ENCODE measurements around the gene WBP4. TPM values are rescaled to one million over a fixed set of nuclear protein-coding genes. Genes with fewer than 3 reads are reported as not detected.
A peak's percentile ranks its signal among the peaks of the same experiment; 100 is the strongest.

The WBP4 gene
- 5.6 TPM for total RNA-seq
- polyA plus RNA-seq = 1 to 10 TPM; 3.0 to 3.8 (median 3.4) TPM

- Histone ChIP-seq H3K9me3 (ENCODE audit: control insufficient read depth in 2 of 2, low read length in 2 of 2) (no peaks in the 10 kb centered on the region), H3K4me3 (ENCODE audit: low read depth, low read length) (peak within 1 kb of the TSS; percentile 89), H3K4me1 (ENCODE audit: control insufficient read depth, insufficient read depth, low read length, poor library complexity, severe bottlenecking) (peaks cover 22% of the 10 kb centered on the region), H3K36me3 (ENCODE audit: control insufficient read depth, insufficient read depth, low read length) (peaks cover 14% of the 10 kb centered on the region), H3K27ac (ENCODE audit: insufficient read depth, low read length, poor library complexity, severe bottlenecking) (peak within 1 kb of the TSS; percentile 77), H3K27me3 (ENCODE audit: control insufficient read depth, insufficient read depth, low read length) (no peaks in the 10 kb centered on the region)
- H3K27me3 Mint-ChIP-seq = peaks cover 20% of the 10 kb centered on the region
- peaks cover 14% of the 10 kb centered on the region for H3K36me3 Mint-ChIP-seq
- peaks cover 46 to 92% (median 54%) of the 10 kb centered on the region in 4 donors for H3K4me1 Mint-ChIP-seq
- H3K4me3 Mint-ChIP-seq = peak within 1 kb of the TSS; percentile 99
- DNase-seq (peak; percentile 72 to 92 (median 88)), ATAC-seq (ENCODE audit: low read depth in 2 of 2) (peak; percentile 56 to 63)
- peak within 1 kb of the TSS; percentile 99 to 100 (median 99) for H3K27ac Mint-ChIP-seq
- H3K9me3 Mint-ChIP-seq = peaks cover 0 to 3% (median 0%) of the 10 kb centered on the region in 7 donors
Measured at GRCh38 chr13:41061075-41061913, at the start of gene WBP4. WBP4 (plus strand) TSS chr13:41061509; CDS start chr13:41061674, 165 bp downstream.

GRCh38 chr13:41012536-41012935 is 48.8 kb upstream of the WBP4 start:
- Histone ChIP-seq H3K9me3 (ENCODE audit: control insufficient read depth in 2 of 2, low read length in 2 of 2) (no peaks in the 10 kb centered on the region), H3K36me3 (ENCODE audit: control insufficient read depth, insufficient read depth, low read length) (peaks cover 17% of the 10 kb centered on the region), H3K27me3 (ENCODE audit: control insufficient read depth, insufficient read depth, low read length) (no peaks in the 10 kb centered on the region), H3K27ac (ENCODE audit: insufficient read depth, low read length, poor library complexity, severe bottlenecking) (peak overlapping the region; percentile 33), H3K4me3 (ENCODE audit: low read depth, low read length) (peak overlapping the region; percentile 73), H3K4me1 (ENCODE audit: control insufficient read depth, insufficient read depth, low read length, poor library complexity, severe bottlenecking) (peaks cover 82% of the 10 kb centered on the region)
- H3K27ac Mint-ChIP-seq = peak overlapping the region in 2 of 3 donors; percentile 79 to 82
- peak overlapping the region; percentile 27 to 65 (median 50) for H3K4me3 Mint-ChIP-seq
- no peak for ATAC-seq (ENCODE audit: low read depth in 2 of 2)
- peaks cover 37 to 71% (median 64%) of the 10 kb centered on the region in 4 donors for H3K4me1 Mint-ChIP-seq
- H3K9me3 Mint-ChIP-seq = no peaks in the 10 kb centered on the region
- no peak for DNase-seq
- H3K27me3 Mint-ChIP-seq = peaks cover 4% of the 10 kb centered on the region
- peaks cover 20% of the 10 kb centered on the region for H3K36me3 Mint-ChIP-seq

GRCh38 chr13:41013835-41014234 is 47.5 kb upstream of the WBP4 start:
- peaks cover 17% of the 10 kb centered on the region for H3K36me3 ChIP-seq (ENCODE audit: control insufficient read depth, insufficient read depth, low read length)
- Mint-ChIP-seq H3K4me3 (peak overlapping the region; percentile 85 to 100 (median 92)), H3K36me3 (peaks cover 16% of the 10 kb centered on the region), H3K4me1 (peaks cover 26 to 58% (median 52%) of the 10 kb centered on the region in 4 donors), H3K27ac (peak overlapping the region; percentile 94 to 99 (median 97)), H3K27me3 (peaks cover 4% of the 10 kb centered on the region), H3K9me3 (no peaks in the 10 kb centered on the region)
- DNase-seq (no peak), ATAC-seq (ENCODE audit: low read depth in 2 of 2) (no peak)
- peaks cover 69% of the 10 kb centered on the region for H3K4me1 ChIP-seq (ENCODE audit: control insufficient read depth, insufficient read depth, low read length, poor library complexity, severe bottlenecking)
- no peaks in the 10 kb centered on the region for H3K9me3 ChIP-seq (ENCODE audit: control insufficient read depth in 2 of 2, low read length in 2 of 2)
- H3K4me3 ChIP-seq (ENCODE audit: low read depth, low read length) = peak overlapping the region; percentile 80
- H3K27me3 ChIP-seq (ENCODE audit: control insufficient read depth, insufficient read depth, low read length) = no peaks in the 10 kb centered on the region
- peak overlapping the region; percentile 90 for H3K27ac ChIP-seq (ENCODE audit: insufficient read depth, low read length, poor library complexity, severe bottlenecking)

- Mint-ChIP-seq H3K4me1 (peaks cover 28 to 58% (median 48%) of the 10 kb centered on the region in 4 donors), H3K36me3 (peaks cover 14% of the 10 kb centered on the region), H3K27me3 (peaks cover 4% of the 10 kb centered on the region), H3K27ac (peak overlapping the region; percentile 89 to 97 (median 95)), H3K9me3 (no peaks in the 10 kb centered on the region), H3K4me3 (peak overlapping the region; percentile 85 to 100 (median 92))
- DNase-seq (no peak), ATAC-seq (ENCODE audit: low read depth in 2 of 2) (no peak)
- Histone ChIP-seq H3K4me1 (ENCODE audit: control insufficient read depth, insufficient read depth, low read length, poor library complexity, severe bottlenecking) (peaks cover 61% of the 10 kb centered on the region), H3K36me3 (ENCODE audit: control insufficient read depth, insufficient read depth, low read length) (peaks cover 17% of the 10 kb centered on the region), H3K9me3 (ENCODE audit: control insufficient read depth in 2 of 2, low read length in 2 of 2) (no peaks in the 10 kb centered on the region), H3K27me3 (ENCODE audit: control insufficient read depth, insufficient read depth, low read length) (no peaks in the 10 kb centered on the region), H3K4me3 (ENCODE audit: low read depth, low read length) (peak overlapping the region; percentile 80), H3K27ac (ENCODE audit: insufficient read depth, low read length, poor library complexity, severe bottlenecking) (peak overlapping the region; percentile 90)
Measured at GRCh38 chr13:41015920-41016319, 45.4 kb upstream of the WBP4 start.

- peak; percentile 15 to 65 (median 34) for DNase-seq
- H3K4me3 Mint-ChIP-seq = peak overlapping the region; percentile 85 to 100 (median 95)
Measured at GRCh38 chr13:41017159-41017558, 44.1 kb upstream of the WBP4 start.

DNA sequence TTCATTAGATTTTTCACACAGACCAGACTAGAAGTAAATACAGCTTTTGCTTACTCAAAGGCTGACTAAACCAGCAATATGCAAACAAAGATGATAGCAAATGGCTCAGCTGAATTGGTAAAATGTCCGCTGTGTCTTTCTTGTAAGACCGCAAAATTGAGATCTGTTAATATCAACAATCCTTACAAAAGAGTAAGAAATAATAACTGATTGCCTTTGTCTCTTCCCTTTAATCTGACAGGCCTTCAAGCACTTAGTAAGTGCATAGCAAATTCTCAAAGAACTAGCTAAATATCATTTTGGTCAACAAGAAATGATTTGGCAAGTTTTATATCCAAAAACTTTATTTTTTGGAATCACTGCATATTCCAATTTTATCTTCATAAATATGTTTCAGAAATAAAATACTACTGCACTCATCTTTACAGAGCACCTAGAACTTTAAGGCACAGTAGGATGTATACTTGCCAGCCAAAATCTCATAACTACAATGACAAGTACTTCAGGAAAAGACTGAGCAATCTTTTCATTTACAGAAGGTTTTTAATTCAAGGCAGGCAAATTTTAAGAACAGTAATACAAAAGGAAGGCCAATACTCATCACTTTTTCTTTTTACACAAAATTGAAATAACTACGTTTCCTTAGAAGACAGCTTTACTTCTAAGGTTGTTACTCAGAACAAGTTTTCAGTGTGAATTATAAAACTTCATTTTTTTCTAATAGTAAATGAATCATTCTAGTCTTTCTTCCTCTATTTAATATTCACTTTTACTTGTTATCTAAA is 43.3 kb upstream of the WBP4 start:
- peaks cover 26 to 50% (median 42%) of the 10 kb centered on the region in 4 donors for H3K4me1 Mint-ChIP-seq
- Histone ChIP-seq H3K27ac (ENCODE audit: insufficient read depth, low read length, poor library complexity, severe bottlenecking) (peak overlapping the region; percentile 90), H3K27me3 (ENCODE audit: control insufficient read depth, insufficient read depth, low read length) (no peaks in the 10 kb centered on the region), H3K9me3 (ENCODE audit: control insufficient read depth in 2 of 2, low read length in 2 of 2) (no peaks in the 10 kb centered on the region), H3K4me1 (ENCODE audit: control insufficient read depth, insufficient read depth, low read length, poor library complexity, severe bottlenecking) (peaks cover 40% of the 10 kb centered on the region), H3K36me3 (ENCODE audit: control insufficient read depth, insufficient read depth, low read length) (peaks cover 5% of the 10 kb centered on the region), H3K4me3 (ENCODE audit: low read depth, low read length) (peak overlapping the region; percentile 99)
- DNase-seq = peak in 2 of 3 donors; percentile 38 to 68
- no peaks in the 10 kb centered on the region for H3K9me3 Mint-ChIP-seq
- ATAC-seq (ENCODE audit: low read depth in 2 of 2) = peak in 1 of 2 donors; percentile 19
- H3K27me3 Mint-ChIP-seq = peaks cover 4% of the 10 kb centered on the region
- peak overlapping the region; percentile 85 to 100 (median 95) for H3K4me3 Mint-ChIP-seq
- peaks cover 9% of the 10 kb centered on the region for H3K36me3 Mint-ChIP-seq
- peak overlapping the region; percentile 87 to 97 (median 96) for H3K27ac Mint-ChIP-seq

More at GRCh38 chr13:41017159-41017558, 44.1 kb upstream of the WBP4 start:
- H3K27ac Mint-ChIP-seq = peak overlapping the region; percentile 87 to 97 (median 96)
- H3K36me3 Mint-ChIP-seq = peaks cover 10% of the 10 kb centered on the region
- peaks cover 4% of the 10 kb centered on the region for H3K27me3 Mint-ChIP-seq
- peaks cover 28 to 54% (median 46%) of the 10 kb centered on the region in 4 donors for H3K4me1 Mint-ChIP-seq
- Histone ChIP-seq H3K4me1 (ENCODE audit: control insufficient read depth, insufficient read depth, low read length, poor library complexity, severe bottlenecking) (peaks cover 49% of the 10 kb centered on the region), H3K9me3 (ENCODE audit: control insufficient read depth in 2 of 2, low read length in 2 of 2) (no peaks in the 10 kb centered on the region), H3K27ac (ENCODE audit: insufficient read depth, low read length, poor library complexity, severe bottlenecking) (peak overlapping the region; percentile 90), H3K36me3 (ENCODE audit: control insufficient read depth, insufficient read depth, low read length) (peaks cover 7% of the 10 kb centered on the region), H3K27me3 (ENCODE audit: control insufficient read depth, insufficient read depth, low read length) (no peaks in the 10 kb centered on the region), H3K4me3 (ENCODE audit: low read depth, low read length) (peak overlapping the region; percentile 99)
- no peaks in the 10 kb centered on the region for H3K9me3 Mint-ChIP-seq
- no peak for ATAC-seq (ENCODE audit: low read depth in 2 of 2)

GRCh38 chr13:41018602-41018948 is 42.7 kb upstream of the WBP4 start:
- no peaks in the 10 kb centered on the region for H3K36me3 ChIP-seq (ENCODE audit: control insufficient read depth, insufficient read depth, low read length)
- H3K4me3 Mint-ChIP-seq = peak overlapping the region; percentile 85 to 98 (median 92)
- DNase-seq (no peak), ATAC-seq (ENCODE audit: low read depth in 2 of 2) (no peak)
- peaks cover 36% of the 10 kb centered on the region for H3K4me1 ChIP-seq (ENCODE audit: control insufficient read depth, insufficient read depth, low read length, poor library complexity, severe bottlenecking)
- H3K9me3 Mint-ChIP-seq = no peaks in the 10 kb centered on the region
- H3K27me3 Mint-ChIP-seq = peaks cover 4% of the 10 kb centered on the region
- peak overlapping the region; percentile 99 for H3K4me3 ChIP-seq (ENCODE audit: low read depth, low read length)
- no peaks in the 10 kb centered on the region for H3K27me3 ChIP-seq (ENCODE audit: control insufficient read depth, insufficient read depth, low read length)
- peaks cover 5% of the 10 kb centered on the region for H3K36me3 Mint-ChIP-seq
- no peaks in the 10 kb centered on the region for H3K9me3 ChIP-seq (ENCODE audit: control insufficient read depth in 2 of 2, low read length in 2 of 2)
- H3K27ac Mint-ChIP-seq = peak overlapping the region; percentile 87 to 98 (median 97)
- peak overlapping the region; percentile 90 for H3K27ac ChIP-seq (ENCODE audit: insufficient read depth, low read length, poor library complexity, severe bottlenecking)
- peaks cover 22 to 48% (median 42%) of the 10 kb centered on the region in 4 donors for H3K4me1 Mint-ChIP-seq

Data from CD4-positive, CD25-positive, alpha-beta regulatory T cell (primary cell).